ENCODE data around the gene ACOX2. TPM values are rescaled to one million over a fixed set of nuclear protein-coding genes. Genes with fewer than 3 reads are reported as not detected.

The ACOX2 gene
- total and polyA plus RNA-seq, 2 of the 13 experiments (the other 11 are each of a cell fraction or from before 2014, with no cell fraction given): 42.6 to 98.5 TPM

GRCh38 chr3:58526515-58526957, 10.5 kb downstream of the ACOX2 start (continued):
- TF ChIP-seq SKIL (CRISPR knock-in tag; IDR thresholded peaks at IDR 0.05; ENCODE audit: borderline replicate concordance): no peak
- peak; percentile 64 for TF ChIP-seq TBX2 (CRISPR knock-in tag; IDR thresholded peaks at IDR 0.05; ENCODE audit: borderline replicate concordance)
- peak; percentile 76 for TF ChIP-seq RBM22 (optimal IDR thresholded peaks at IDR 0.05; ENCODE audit: low read length)
- peak; percentile 86 for TF ChIP-seq XRCC5 (optimal IDR thresholded peaks at IDR 0.05; ENCODE audit: low read length)
- peak; percentile 33; the same call in 1 of the 2 replicates for TF ChIP-seq SOX5 (CRISPR knock-in tag; IDR thresholded peaks at IDR 0.05; ENCODE audit: borderline replicate concordance)
- TF ChIP-seq SP1 (IDR thresholded peaks at IDR 0.05): no peak
- TF ChIP-seq SP1 (CRISPR knock-in tag; IDR thresholded peaks at IDR 0.05): 0 out of 2 replicates have a peak, but pooled peaks have one; percentile 49
- TF ChIP-seq NCOA2 (CRISPR knock-in tag; IDR thresholded peaks at IDR 0.05): peak; percentile 49
- peak in 1 of 2 experiments; percentile 75; a peak in 1 of 4 replicates for TF ChIP-seq EP300 (IDR thresholded peaks at IDR 0.05; ENCODE audit: low read depth in 2 of 2, low read length in 2 of 2)
- peak; percentile 59 for TF ChIP-seq EP300 (CRISPR knock-in tag; IDR thresholded peaks at IDR 0.05; ENCODE audit: borderline replicate concordance)
- TF ChIP-seq ZNF7 (CRISPR knock-in tag; IDR thresholded peaks at IDR 0.05): no peak
- TF ChIP-seq RARA (CRISPR knock-in tag; IDR thresholded peaks at IDR 0.05): 0 out of 2 replicates have a peak, but pooled peaks have one; percentile 34
- peak; percentile 47; the same call in 1 of the 2 replicates for TF ChIP-seq IRF2 (CRISPR knock-in tag; IDR thresholded peaks at IDR 0.05)
- TF ChIP-seq FLYWCH1 (CRISPR knock-in tag; IDR thresholded peaks at IDR 0.05): no peak
- TF ChIP-seq ARID5B (CRISPR knock-in tag; IDR thresholded peaks at IDR 0.05): peak; percentile 63
- TF ChIP-seq SAP130 (CRISPR knock-in tag; IDR thresholded peaks at IDR 0.05; ENCODE audit: low read depth): peak; percentile 79
- TF ChIP-seq ZNF33B (CRISPR knock-in tag; IDR thresholded peaks at IDR 0.05): no peak
- TF ChIP-seq ZBTB8A (CRISPR knock-in tag; IDR thresholded peaks at IDR 0.05; ENCODE audit: borderline replicate concordance, low read depth): no peak
- no peak for TF ChIP-seq ZFP36L1 (CRISPR knock-in tag; IDR thresholded peaks at IDR 0.05)
- TF ChIP-seq ZNF704 (CRISPR knock-in tag; IDR thresholded peaks at IDR 0.05; ENCODE audit: borderline replicate concordance): no peak
- TF ChIP-seq CSRNP1 (CRISPR knock-in tag; IDR thresholded peaks at IDR 0.05): 0 out of 2 replicates have a peak, but pooled peaks have one; percentile 29
- TF ChIP-seq HNRNPLL (IDR thresholded peaks at IDR 0.05; ENCODE audit: low read depth, low read length, poor library complexity, severe bottlenecking): no peak
